SK-N-MC (cell line): ENCODE data around the gene ANKFY1.

ENCODE experiments used
- EZH2 ChIP-seq: fragments of 200-600 bp; sonication (generic); IDR thresholded peaks from one replicate; pipeline ENCODE4 v1.6.1; 2017; ENCODE audit warnings: antibody characterized with exemption
- FOXP2 ChIP-seq: optimal IDR thresholded peaks from 2 replicates; pipeline ENCODE3; 2011; ENCODE audit warnings: mild to moderate bottlenecking, moderate library complexity; ENCODE audit not compliant: insufficient read depth; ENCODE audit errors: extremely low read length, control extremely low read depth
- POLR2AphosphoS5 ChIP-seq: IDR thresholded peaks from 2 replicates; pipeline ENCODE4 v1.6.1; 2012; ENCODE audit warnings: mild to moderate bottlenecking, low read depth, low read length, borderline replicate concordance

DNA sequence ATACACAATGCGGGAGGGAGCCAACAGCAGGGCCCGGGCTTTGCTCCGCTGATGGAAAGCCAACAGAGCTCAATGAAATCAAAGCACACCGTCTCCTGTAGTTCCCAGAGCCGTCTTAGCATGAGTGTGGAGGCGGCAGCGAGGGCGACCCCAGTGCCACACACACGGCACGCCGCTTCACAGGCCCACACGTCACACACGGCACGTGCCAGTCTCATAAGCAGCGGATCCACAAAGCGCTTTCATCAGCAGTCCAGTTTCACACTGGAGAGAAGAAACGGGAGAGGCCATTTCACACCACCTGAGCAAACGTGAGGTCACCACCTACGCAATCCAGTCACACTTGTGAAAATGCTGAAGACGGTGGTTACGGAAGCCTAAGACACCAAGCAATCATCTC is 86.0 kb downstream of the ANKFY1 start:
- no peak for TF ChIP-seq EZH2
- no peak for TF ChIP-seq POLR2AphosphoS5
- TF ChIP-seq FOXP2: no peak
